ENCODE measurements around the gene PTPN23. TPM values are rescaled to one million over a fixed set of nuclear protein-coding genes. Genes with fewer than 3 reads are reported as not detected.

PTPN23 gene
- total and polyA plus RNA-seq, 2 of the 13 experiments (the other 11 are each of a cell fraction or from before 2014, with no cell fraction given): 2.3 to 3.7 TPM

DNA sequence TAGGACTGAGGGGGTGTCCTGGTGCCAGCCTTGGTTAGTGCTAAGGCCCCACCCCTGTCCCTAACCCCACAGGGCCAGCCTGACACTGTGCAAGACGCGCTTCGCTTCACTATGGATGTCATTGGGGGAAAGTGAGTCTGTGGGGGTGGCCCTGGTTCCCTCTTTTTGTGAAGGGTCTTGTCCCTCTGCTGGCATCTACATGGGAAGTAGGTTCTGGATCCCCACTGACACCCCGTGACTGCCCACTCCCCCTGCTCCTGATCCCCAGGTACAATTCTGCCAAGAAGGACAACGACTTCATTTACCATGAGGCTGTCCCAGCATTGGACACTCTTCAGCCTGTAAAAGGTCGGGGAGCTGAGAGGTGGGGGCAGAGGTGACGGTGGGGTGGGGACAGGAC lies 26.4 kb downstream of the PTPN23 start:
- ATAC-seq (no peak), FAIRE-seq (no peak), DNase-seq (ENCODE audit: low spot score) (no peak)
- no peak for TF ChIP-seq JUN (CRISPR knock-in tag; IDR thresholded peaks at IDR 0.05)
- no peak for TF ChIP-seq CAMTA2 (CRISPR knock-in tag; IDR thresholded peaks at IDR 0.05; ENCODE audit: borderline replicate concordance)
- no peak for TF ChIP-seq CBX1 (IDR thresholded peaks at IDR 0.05; ENCODE audit: low read depth)
- no peak for TF ChIP-seq CBX2 (IDR thresholded peaks at IDR 0.05; ENCODE audit: low read depth, low read length)
- TF ChIP-seq CBX2 (CRISPR knock-in tag; IDR thresholded peaks at IDR 0.05; ENCODE audit: low read depth): no peak
- no peak for TF ChIP-seq PHF8 (CRISPR knock-in tag; IDR thresholded peaks at IDR 0.05)
- TF ChIP-seq ATF1 (CRISPR knock-in tag; IDR thresholded peaks at IDR 0.05): no peak
- TF ChIP-seq ZNF589 (CRISPR knock-in tag; conservative IDR thresholded peaks at IDR 0.05): no peak
- TF ChIP-seq NFRKB (IDR thresholded peaks at IDR 0.05): no peak
- in situ Hi-C loops (cut with HindIII; ENCODE audit: extremely low pct_ligation_motif_present, low pct_unique_long_range_greater_than_20kb): no loop called here
- no TSS peak for BruUV-seq (replicated peaks)
- H3K4me3 ChIP-seq (replicated peaks in 1 of 3; ENCODE audit: insufficient read depth in 1 of 3, low read depth in 2 of 3, low read length in 3 of 3): no peak overlapping the region
- H3K4me2 ChIP-seq (ENCODE audit: low read depth, low read length): no peak overlapping the region
- peaks cover 4% of the 10 kb centered on the region for H3K79me2 ChIP-seq (ENCODE audit: insufficient read depth, low read length)
- WGBS (ENCODE audit: low lambda C conversion rate): 100% methylated on average over 1 of the region's 7 CpGs
- peaks cover 43 to 61% of the 10 kb centered on the region in 2 experiments for H3K36me3 ChIP-seq (replicated peaks in 1 of 2; ENCODE audit: control insufficient read depth in 1 of 2, insufficient read depth in 2 of 2, low read length in 2 of 2)
- intact Hi-C loops (cut with micrococcal nuclease; ENCODE audit: unreplicated experiment): no loop called here
- H4K20me1 ChIP-seq (ENCODE audit: insufficient read depth, low read length): peaks cover 4% of the 10 kb centered on the region; the same call in 1 of the 2 replicates
- H3K27me3 ChIP-seq (ENCODE audit: control insufficient read depth in 1 of 2, insufficient read depth in 2 of 2, low read length in 2 of 2): no peaks in the 10 kb centered on the region
- ChIA-PET CTCF (ENCODE audit: low intra/inter-chr PET ratio, low total read pairs) (no interaction called here), POLR2A (no interaction called here)
- H3K9me3 ChIP-seq (ENCODE audit: low read length): no peaks in the 10 kb centered on the region
- H2AFZ ChIP-seq (ENCODE audit: low read length): no peak overlapping the region
- H3K27ac ChIP-seq (ENCODE audit: extremely low read length, insufficient read depth, low read length): no peak overlapping the region
- no peak overlapping the region for H3K9ac ChIP-seq (ENCODE audit: insufficient read depth, low read depth, low read length)
- peaks cover 11% of the 10 kb centered on the region; the same call in 1 of the 2 replicates for H3K4me1 ChIP-seq (ENCODE audit: insufficient read depth, low read length)

Measured in HepG2 (cell line).